Adrenal gland (tissue), 12 donors: ENCODE data around the gene EXD3. TPM values are rescaled to one million over a fixed set of nuclear protein-coding genes. Genes with fewer than 3 reads are reported as not detected.
A peak's percentile ranks its signal among the peaks of the same experiment; 100 is the strongest.

Experiments
- DNase-seq, 7 donors: peaks; one replicate each; pipeline ENCODE4 v3.0.0-alpha.2; 2019 to 2020
- H3K27ac ChIP-seq, 5 donors: fragments of 200-600 bp; sonication (generic) in 4 of 5; 1 replicate in 3 of 5; 2 replicates in 2 of 5; pipeline versions ENCODE4 v1.5.1 to v1.8.0; 2016 to 2020; ENCODE audit warnings: mild to moderate bottlenecking in 1 of 5
- H3K27me3 ChIP-seq: fragments of 200-600 bp; 2 replicates; pipeline ENCODE4 v1.8.0; 2021
- H3K36me3 ChIP-seq, 2 donors: fragments of 200-600 bp; replicated peaks in 1 of 2; 1 replicate in 1 of 2; 2 replicates in 1 of 2; pipeline versions ENCODE4 v1.5.1 to v1.8.0; 2018 to 2022
- H3K4me1 ChIP-seq, 2 donors: fragments of 200-600 bp; replicated peaks in 1 of 2; 1 replicate in 1 of 2; 2 replicates in 1 of 2; pipeline versions ENCODE4 v1.5.1 to v1.8.0; 2018 to 2021
- H3K4me3 ChIP-seq, 4 donors: fragments of 200-600 bp; sonication (generic) in 3 of 4; one replicate each; pipeline ENCODE4 v1.5.1; 2016 to 2018
- H3K9me3 ChIP-seq, 3 donors: fragments of 200-600 bp; sonication (generic) in 1 of 3; replicated peaks in 1 of 3; 1 replicate in 2 of 3; 2 replicates in 1 of 3; pipeline versions ENCODE4 v1.5.1 to v1.8.0; 2016 to 2021
- POLR2A ChIP-seq, 2 donors: fragments of 450-650 bp; IDR thresholded peaks; one replicate each; pipeline ENCODE4 v1.6.1; 2017; ENCODE audit warnings: antibody characterized with exemption in 2 of 2, mild to moderate bottlenecking in 2 of 2, moderate library complexity in 1 of 2
- WGBS, 4 donors: extraction: QIAGEN DNeasy Blood & Tissue Kit in 2 of 4; methylation state at CpG; one replicate each; pipeline versions ENCODE4 v1.1.5 to v1.1.7; 2013 to 2017; 5-methylcytosine and 5-hydroxymethylcytosine counted together
- intact Hi-C, 2 donors: fragments of 100-400 bp; cut with DNase I; formaldehyde crosslinking; loops; one replicate each; pipeline versions ENCODE4 v1.14.1 to v1.15.0; 2022 to 2023
- polyA plus RNA-seq, 3 donors: library from polyadenylated mRNA; stranded (reverse); fragments of 200-250 nt in 2 of 3; fragments of 350-450 nt in 1 of 3; fragmentation: Illumina TruSeq in 1 of 3; extraction: RNeasy Lipid Tissue Mini Kit (QIAGEN cat#74804) in 1 of 3; gene quantifications; one replicate each; pipeline ENCODE4 v1.2.3, GENCODE V29; 2013 to 2014
- total RNA-seq, 9 donors: library from RNA; depleted of rRNA in 4 of 9; stranded (reverse); fragments of >200 nt in 4 of 9; fragments of 120-200 nt in 1 of 9; fragmentation: NEBNext Ultra II Directional in 1 of 9; extraction: Animal tissue kit (Norgen Biotek cat#: 25700) in 1 of 9; gene quantifications; one replicate each; pipeline versions ENCODE4 v1.1.0 to v1.2.4, GENCODE V29; 2013 to 2023
- TF ChIP-seq, protein P1 (sequence below), 6 experiments: fragments of 450-650 bp in 4 of 6; fragments of 200-600 bp in 2 of 6; sonication (generic) in 1 of 6; IDR thresholded peaks; 1 replicate in 5 of 6; 2 replicates in 1 of 6; pipeline versions ENCODE4 v1.5.1 to v1.8.0; 2016 to 2021; ENCODE audit warnings: antibody characterized with exemption in 6 of 6, mild to moderate bottlenecking in 2 of 6, moderate library complexity in 1 of 6
- donor health status: healthy with polysubstance abuse.
- donor health status: Bipolar disorder and iron deficiency.
- donor health status: DM: yes; HTN: yes; CAD: no.
- donor health status: DM: no; HTN: no; CAD: no.
- donor health status: DM: no; HTN: no; CAD: no.
- donor health status: DM: yes; HTN: yes; CAD: no.

EXD3 gene
- total and polyA plus RNA-seq, 12 donors: 1.2 to 111 (median 23.9) TPM

DNA sequence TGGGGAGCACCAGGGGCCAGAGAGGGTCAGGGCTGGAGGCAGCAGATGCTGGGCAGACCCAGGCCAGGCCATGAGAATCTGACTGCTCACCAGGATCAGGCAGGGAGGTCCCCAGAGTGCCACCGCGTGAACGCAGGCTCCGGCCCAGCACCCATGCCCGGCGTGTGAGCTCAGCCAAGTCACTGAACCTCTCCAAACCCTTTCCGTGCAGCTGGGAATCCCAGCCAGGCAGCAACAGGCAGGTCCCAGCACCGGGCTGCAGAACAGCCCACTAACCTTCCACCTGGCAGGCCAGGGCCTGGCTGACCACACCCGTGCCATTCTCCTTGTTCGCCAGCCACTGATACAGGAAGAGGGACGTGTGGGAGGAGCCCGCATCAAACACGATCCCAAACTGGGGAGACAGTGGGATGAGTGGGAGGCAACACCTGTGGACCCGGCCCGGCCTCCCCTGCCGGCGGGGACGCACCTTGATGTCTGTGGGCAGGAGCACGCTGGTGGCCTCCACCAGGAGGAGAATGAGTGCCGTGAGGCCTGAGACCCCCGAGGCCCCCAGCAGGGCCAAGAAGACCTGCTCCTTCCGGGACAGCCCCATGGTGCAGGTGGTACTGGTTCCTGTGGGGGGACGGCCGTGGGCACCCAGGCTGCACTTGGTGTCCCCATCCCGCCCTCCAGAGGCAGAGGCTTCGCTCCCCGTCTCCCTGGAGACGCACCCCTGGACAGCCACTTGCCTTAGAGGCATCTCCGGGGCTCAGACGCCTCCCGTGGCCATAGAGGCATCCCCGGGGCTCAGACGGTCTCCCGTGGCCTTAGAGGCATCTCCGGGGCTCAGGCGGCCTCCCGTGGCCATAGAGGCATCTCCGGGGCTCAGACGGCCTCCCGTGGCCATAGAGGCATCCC lies 15.0 kb upstream of the EXD3 start:
- Histone ChIP-seq H3K27ac (no peak overlapping the region), H3K27me3 (no peaks in the 10 kb centered on the region), H3K4me1 (peaks cover 3 to 14% of the 10 kb centered on the region in 2 donors), H3K4me3 (no peak overlapping the region), H3K36me3 (no peaks in the 10 kb centered on the region), H3K9me3 (no peaks in the 10 kb centered on the region)
- TF ChIP-seq, protein P1, sequence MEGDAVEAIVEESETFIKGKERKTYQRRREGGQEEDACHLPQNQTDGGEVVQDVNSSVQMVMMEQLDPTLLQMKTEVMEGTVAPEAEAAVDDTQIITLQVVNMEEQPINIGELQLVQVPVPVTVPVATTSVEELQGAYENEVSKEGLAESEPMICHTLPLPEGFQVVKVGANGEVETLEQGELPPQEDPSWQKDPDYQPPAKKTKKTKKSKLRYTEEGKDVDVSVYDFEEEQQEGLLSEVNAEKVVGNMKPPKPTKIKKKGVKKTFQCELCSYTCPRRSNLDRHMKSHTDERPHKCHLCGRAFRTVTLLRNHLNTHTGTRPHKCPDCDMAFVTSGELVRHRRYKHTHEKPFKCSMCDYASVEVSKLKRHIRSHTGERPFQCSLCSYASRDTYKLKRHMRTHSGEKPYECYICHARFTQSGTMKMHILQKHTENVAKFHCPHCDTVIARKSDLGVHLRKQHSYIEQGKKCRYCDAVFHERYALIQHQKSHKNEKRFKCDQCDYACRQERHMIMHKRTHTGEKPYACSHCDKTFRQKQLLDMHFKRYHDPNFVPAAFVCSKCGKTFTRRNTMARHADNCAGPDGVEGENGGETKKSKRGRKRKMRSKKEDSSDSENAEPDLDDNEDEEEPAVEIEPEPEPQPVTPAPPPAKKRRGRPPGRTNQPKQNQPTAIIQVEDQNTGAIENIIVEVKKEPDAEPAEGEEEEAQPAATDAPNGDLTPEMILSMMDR (IDR thresholded peaks at IDR 0.05): no peak
- TF ChIP-seq POLR2A (IDR thresholded peaks at IDR 0.05): no peak
- intact Hi-C loops: no loop called here
- 71 to 85% (median 81%) methylated on average over 13 to 40 of the region's 40 CpGs for WGBS, 4 donors
- DNase-seq: no peak

DNA sequence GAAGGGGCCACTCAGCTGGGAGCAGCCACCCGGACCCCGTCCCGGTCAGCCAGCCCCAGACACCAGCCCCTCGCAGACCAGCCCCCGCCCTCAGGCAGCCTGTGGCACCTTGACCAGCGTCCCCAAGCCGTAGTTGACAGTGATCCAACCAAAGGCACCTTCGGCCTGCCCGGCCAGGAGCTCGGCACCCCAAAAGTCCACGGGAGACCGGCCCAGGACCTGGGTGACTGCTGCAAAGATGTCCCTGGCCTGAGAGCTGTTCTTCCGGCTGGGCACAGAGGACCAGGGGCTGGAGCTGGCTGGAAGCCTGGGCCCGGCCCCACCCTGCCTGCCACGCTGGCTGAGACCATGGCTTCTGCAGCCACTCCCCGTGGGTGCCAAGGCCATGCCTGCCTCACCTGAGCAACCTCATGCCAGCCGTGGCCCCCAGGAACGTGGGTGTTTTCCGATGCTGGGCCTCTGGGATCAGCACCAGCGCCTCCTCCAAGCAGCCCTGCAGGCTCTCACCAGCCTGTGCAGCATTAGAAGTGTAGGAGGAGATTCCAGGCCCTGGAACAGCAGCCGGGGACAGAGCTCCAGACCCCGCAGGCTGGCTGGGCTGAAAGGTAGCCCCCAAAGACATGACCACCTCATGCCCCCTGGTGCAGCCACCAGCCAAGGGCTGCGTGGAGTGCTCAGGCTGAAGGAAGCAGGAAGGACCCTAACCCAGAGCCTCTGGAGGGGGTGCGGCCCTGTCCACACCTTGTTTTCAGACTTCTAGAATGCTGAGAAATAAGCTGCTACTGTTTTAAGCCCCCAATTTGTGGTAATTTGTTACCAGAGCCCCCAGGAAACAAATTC lies 14.0 kb upstream of the EXD3 start:
- Histone ChIP-seq H3K27ac (no peak overlapping the region), H3K27me3 (no peaks in the 10 kb centered on the region), H3K9me3 (no peaks in the 10 kb centered on the region), H3K4me1 (peaks cover 3 to 14% of the 10 kb centered on the region in 2 donors), H3K36me3 (no peaks in the 10 kb centered on the region), H3K4me3 (no peak overlapping the region)
- TF ChIP-seq POLR2A (IDR thresholded peaks at IDR 0.05): no peak
- TF ChIP-seq, protein P1 (IDR thresholded peaks at IDR 0.05): no peak
- whole genome bisulfite sequencing, 4 donors: 76 to 100% (median 91%) methylated on average over 1 to 24 of the region's 24 CpGs
- DNase-seq: no peak
- intact Hi-C loops: no loop called here

DNA sequence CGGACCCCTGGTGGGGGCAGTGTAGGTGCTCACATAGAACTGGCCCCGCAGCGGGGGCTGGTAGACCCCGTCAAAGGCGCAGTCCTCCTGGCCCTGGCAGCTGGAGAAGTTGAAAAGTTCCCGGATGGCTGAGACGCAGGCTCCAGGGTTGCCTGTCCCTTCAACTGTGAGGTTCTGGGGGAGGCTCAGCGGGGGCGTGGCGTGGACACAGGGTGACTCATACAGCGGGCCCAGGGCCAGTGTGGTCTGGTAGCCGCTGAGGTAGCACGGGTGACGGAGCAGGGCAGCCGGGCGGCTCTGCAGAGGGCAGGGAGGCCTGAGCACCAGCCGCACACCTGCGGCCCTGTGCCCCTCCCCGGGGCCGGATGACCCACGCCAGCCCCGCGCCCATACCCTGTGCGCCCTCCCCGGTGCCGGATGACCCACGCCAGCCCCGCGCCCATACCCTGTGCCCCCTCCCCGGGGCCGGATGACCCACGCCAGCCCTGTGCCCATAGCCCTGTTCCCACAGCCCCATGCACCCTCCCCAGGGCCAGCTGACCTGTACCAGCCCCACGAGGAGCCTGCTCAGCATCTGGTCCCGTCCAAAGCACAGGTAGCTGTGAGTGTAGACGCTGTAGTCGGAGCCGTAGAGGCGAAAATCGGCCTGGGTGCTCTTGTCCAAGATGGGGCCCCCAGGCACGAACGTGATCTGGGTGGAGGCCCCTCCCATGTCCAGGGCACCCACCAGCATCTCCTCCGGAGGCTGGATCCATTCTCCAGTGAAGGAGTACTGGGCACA lies 13.2 kb upstream of the EXD3 start:
- H3K36me3 ChIP-seq: no peaks in the 10 kb centered on the region
- no peak overlapping the region for H3K4me3 ChIP-seq
- TF ChIP-seq, protein P1 (IDR thresholded peaks at IDR 0.05): no peak
- peak in 1 of 2 donors; percentile 36 for TF ChIP-seq POLR2A (IDR thresholded peaks at IDR 0.05)
- DNase-seq: peak; percentile 81 to 96 (median 93)
- 39 to 68% (median 57%) methylated on average over 10 to 42 of the region's 42 CpGs for WGBS, 4 donors
- H3K27me3 ChIP-seq: no peaks in the 10 kb centered on the region
- H3K4me1 ChIP-seq: peaks cover 0 to 9% of the 10 kb centered on the region in 2 donors
- intact Hi-C loops: no loop called here
- no peaks in the 10 kb centered on the region for H3K9me3 ChIP-seq
- no peak overlapping the region for H3K27ac ChIP-seq
